C4-2B (cell line): ENCODE measurements around the gene RGS7.

Experiments
- CTCF ChIP-seq: fragments of 450-650 bp; conservative IDR thresholded peaks from 2 replicates; pipeline ENCODE4 v1.5.1; 2017; ENCODE audit warnings: mild to moderate bottlenecking
- ZFX ChIP-seq: fragments of 450-650 bp; IDR thresholded peaks from 2 replicates; pipeline ENCODE4 v1.6.1; 2017

GRCh38 chr1:240768979-240769378 is 588.0 kb downstream of the RGS7 start:
- TF ChIP-seq CTCF (peak; percentile 10; the same call in 1 of the 2 replicates), ZFX (no peak)
